ENCODE results near the gene LUZP2. TPM values are rescaled to one million over a fixed set of nuclear protein-coding genes. Genes with fewer than 3 reads are reported as not detected.

LUZP2 gene
- total and polyA plus RNA-seq, 4 donors, result 0.05 TPM; not detected in 3

GRCh38 chr11:24678703-24679348 lies 182.0 kb downstream of the LUZP2 start:
- TF ChIP-seq NR2F2 (IDR thresholded peaks at IDR 0.05) (no peak), SP1 (IDR thresholded peaks at IDR 0.05) (no peak), FOXA2 (IDR thresholded peaks at IDR 0.05) (no peak), JUND (IDR thresholded peaks at IDR 0.05) (no peak), HNF4G (IDR thresholded peaks at IDR 0.05) (no peak), RAD21 (IDR thresholded peaks at IDR 0.05) (no peak), MAX (IDR thresholded peaks at IDR 0.05) (no peak), REST (IDR thresholded peaks at IDR 0.05) (no peak), ZBTB33 (IDR thresholded peaks at IDR 0.05) (no peak), RXRA (IDR thresholded peaks at IDR 0.05) (no peak)
- Histone ChIP-seq H3K27ac (ENCODE audit: low read depth in 1 of 2, low read length in 2 of 2) (no peak overlapping the region), H3K9me3 (ENCODE audit: control insufficient read depth in 4 of 4, low read length in 3 of 4) (no peaks in the 10 kb centered on the region), H3K4me1 (ENCODE audit: control insufficient read depth in 4 of 4, insufficient read depth in 4 of 4, low read length in 3 of 4) (no peaks in the 10 kb centered on the region), H3K27me3 (ENCODE audit: control insufficient read depth in 4 of 4, insufficient read depth in 4 of 4, low read length in 3 of 4) (no peaks in the 10 kb centered on the region), H3K36me3 (ENCODE audit: control insufficient read depth in 4 of 4, insufficient read depth in 3 of 4, low read depth in 1 of 4, low read length in 3 of 4) (no peaks in the 10 kb centered on the region), H3K9ac (ENCODE audit: low read depth in 1 of 2, low read length in 2 of 2) (no peak overlapping the region), H3K4me3 (ENCODE audit: low read depth in 1 of 3, low read length in 3 of 3) (no peak overlapping the region)
- DNase-seq (ENCODE audit: low spot score), result no peak
- 89% methylated on average over 5 of the region's 5 CpGs for WGBS

- Histone ChIP-seq H3K9me3 (ENCODE audit: control insufficient read depth in 4 of 4, low read length in 3 of 4) (no peaks in the 10 kb centered on the region), H3K9ac (ENCODE audit: low read depth in 1 of 2, low read length in 2 of 2) (no peak overlapping the region), H3K27me3 (ENCODE audit: control insufficient read depth in 4 of 4, insufficient read depth in 4 of 4, low read length in 3 of 4) (no peaks in the 10 kb centered on the region), H3K36me3 (ENCODE audit: control insufficient read depth in 4 of 4, insufficient read depth in 3 of 4, low read depth in 1 of 4, low read length in 3 of 4) (no peaks in the 10 kb centered on the region), H3K4me3 (ENCODE audit: low read depth in 1 of 3, low read length in 3 of 3) (no peak overlapping the region), H3K27ac (ENCODE audit: low read depth in 1 of 2, low read length in 2 of 2) (no peak overlapping the region), H3K4me1 (ENCODE audit: control insufficient read depth in 4 of 4, insufficient read depth in 4 of 4, low read length in 3 of 4) (no peaks in the 10 kb centered on the region)
- TF ChIP-seq CTCF (IDR thresholded peaks at IDR 0.05; ENCODE audit: low read depth, low read length, missing input control) (no peak), MAX (IDR thresholded peaks at IDR 0.05) (no peak), ZBTB33 (IDR thresholded peaks at IDR 0.05) (no peak), SP1 (IDR thresholded peaks at IDR 0.05) (no peak)
- 71% methylated on average over 2 of the region's 2 CpGs for WGBS
- no peak for DNase-seq (ENCODE audit: low spot score)
These were observed 183.0 kb downstream of the LUZP2 start for GRCh38 chr11:24679821-24680351.

All from liver (tissue), 9 donors.